Measurements from ENCODE around the gene CYP39A1.
A peak's percentile ranks its signal among the peaks of the same experiment; 100 is the strongest.

Gene CYP39A1

GRCh38 chr6:46511320-46511719 lies 141.3 kb downstream of the CYP39A1 start:
- no peak for DNase-seq (ENCODE audit: low spot score)

GRCh38 chr6:46510651-46511050 lies 142.0 kb downstream of the CYP39A1 start:
- DNase-seq (ENCODE audit: low spot score): peak; percentile 25

GRCh38 chr6:46509981-46510510 lies 142.6 kb downstream of the CYP39A1 start:
- DNase-seq (ENCODE audit: low spot score): no peak

- DNase-seq (ENCODE audit: low spot score): no peak
These were observed 143.6 kb downstream of the CYP39A1 start for GRCh38 chr6:46509063-46509462.

- DNase-seq (ENCODE audit: low spot score): no peak
These were observed 145.2 kb downstream of the CYP39A1 start for GRCh38 chr6:46507426-46507825.

GRCh38 chr6:46505693-46506512 lies 146.7 kb downstream of the CYP39A1 start:
- DNase-seq (ENCODE audit: low spot score): no peak

- no peak for DNase-seq (ENCODE audit: low spot score)
These were observed 148.4 kb downstream of the CYP39A1 start for GRCh38 chr6:46504242-46504641.

- DNase-seq (ENCODE audit: low spot score): no peak
These were observed 150.0 kb downstream of the CYP39A1 start for GRCh38 chr6:46502486-46503119.

GRCh38 chr6:46501136-46502089 lies 151.2 kb downstream of the CYP39A1 start:
- peak; percentile 9 for DNase-seq (ENCODE audit: low spot score)

- no peak for DNase-seq (ENCODE audit: low spot score)
These were observed 152.2 kb downstream of the CYP39A1 start for GRCh38 chr6:46500382-46500781.
